HepG2 (cell line): Measurements from ENCODE around the gene HSF4. TPM values are rescaled to one million over a fixed set of nuclear protein-coding genes. Genes with fewer than 3 reads are reported as not detected.

Experiments
- ARID5B ChIP-seq: IDR thresholded peaks from 2 replicates; pipeline ENCODE4 v1.4.0; 2020; ENCODE audit warnings: mild to moderate bottlenecking, missing genetic modification reagents
- CREM ChIP-seq, 2 experiments: sonication (generic) in 1 of 2; formaldehyde crosslinking in 1 of 2; IDR thresholded peaks; 2 replicates each; pipeline versions ENCODE4 v1.4.0 to v1.6.1; 2016 to 2020; ENCODE audit warnings: antibody characterized with exemption in 1 of 2, mild to moderate bottlenecking in 1 of 2, missing genetic modification reagents in 1 of 2
- DNMT1 ChIP-seq: sonication (generic); formaldehyde crosslinking; IDR thresholded peaks from 2 replicates; pipeline ENCODE4 v1.5.1; 2020; ENCODE audit warnings: mild to moderate bottlenecking, missing genetic modification reagents
- EZH2 ChIP-seq: conservative IDR thresholded peaks from 2 replicates; pipeline ENCODE4 v1.6.1; 2012; ENCODE audit warnings: mild to moderate bottlenecking, low read depth, low read length, moderate library complexity
- GFI1 ChIP-seq: sonication (generic); formaldehyde crosslinking; IDR thresholded peaks from 2 replicates; pipeline ENCODE4 v1.5.0; 2020; ENCODE audit warnings: missing genetic modification reagents, mild to moderate bottlenecking, borderline replicate concordance
- MXD1 ChIP-seq: sonication (generic); formaldehyde crosslinking; IDR thresholded peaks from 2 replicates; pipeline ENCODE4 v1.4.0; 2020; ENCODE audit warnings: mild to moderate bottlenecking, missing genetic modification reagents
- PRPF4 ChIP-seq: fragments of 200-400 bp; formaldehyde crosslinking; IDR thresholded peaks from 2 replicates; pipeline ENCODE4 v1.6.1; 2016; ENCODE audit warnings: low read length, low read depth; ENCODE audit not compliant: poor library complexity, severe bottlenecking
- ZNF225 ChIP-seq: sonication (generic); formaldehyde crosslinking; IDR thresholded peaks from 2 replicates; pipeline ENCODE4 v1.4.0; 2020; ENCODE audit warnings: mild to moderate bottlenecking, missing genetic modification reagents
- ZNF3 ChIP-seq: IDR thresholded peaks from 2 replicates; pipeline ENCODE4 v1.7.0; 2017; ENCODE audit warnings: inconsistent platforms
- polyA plus RNA-seq, 8 experiments: library from polyadenylated mRNA; depleted of rRNA in 3 of 8; stranded (reverse) in 7 of 8; unstranded in 1 of 8; fragments of >200 nt; fragmentation: Illumina TruSeq in 4 of 8; extraction: Trizol in 4 of 8; gene quantifications; 2 replicates each; pipeline versions ENCODE4 v1.2.1 to v1.2.3, GENCODE V29; 2011 to 2016; ENCODE audit warnings: low read depth in 4 of 8, missing spikeins in 1 of 8, mixed read lengths in 1 of 8; ENCODE audit not compliant: insufficient read depth in 1 of 8
- total RNA-seq, 5 experiments: library from RNA; depleted of rRNA; stranded (reverse); fragments of >200 nt; fragmentation: Illumina TruSeq; extraction: Trizol; gene quantifications; 2 replicates each; pipeline ENCODE4 v1.2.3, GENCODE V29; 2016; ENCODE audit warnings: low read depth in 1 of 5
- TF ChIP-seq, protein P1 (sequence below): sonication (generic); formaldehyde crosslinking; IDR thresholded peaks from 2 replicates; pipeline ENCODE4 v1.5.0; 2020; ENCODE audit warnings: missing genetic modification reagents, mild to moderate bottlenecking, borderline replicate concordance
- TF ChIP-seq, protein P2 (sequence below): sonication (generic); formaldehyde crosslinking; IDR thresholded peaks from 2 replicates; pipeline ENCODE4 v1.5.0; 2020; ENCODE audit warnings: mild to moderate bottlenecking, missing genetic modification reagents

The HSF4 gene
- total and polyA plus RNA-seq, 2 of the 13 experiments (the other 11 are each of a cell fraction or from before 2014, with no cell fraction given) = 3.5 to 16.9 TPM

DNA sequence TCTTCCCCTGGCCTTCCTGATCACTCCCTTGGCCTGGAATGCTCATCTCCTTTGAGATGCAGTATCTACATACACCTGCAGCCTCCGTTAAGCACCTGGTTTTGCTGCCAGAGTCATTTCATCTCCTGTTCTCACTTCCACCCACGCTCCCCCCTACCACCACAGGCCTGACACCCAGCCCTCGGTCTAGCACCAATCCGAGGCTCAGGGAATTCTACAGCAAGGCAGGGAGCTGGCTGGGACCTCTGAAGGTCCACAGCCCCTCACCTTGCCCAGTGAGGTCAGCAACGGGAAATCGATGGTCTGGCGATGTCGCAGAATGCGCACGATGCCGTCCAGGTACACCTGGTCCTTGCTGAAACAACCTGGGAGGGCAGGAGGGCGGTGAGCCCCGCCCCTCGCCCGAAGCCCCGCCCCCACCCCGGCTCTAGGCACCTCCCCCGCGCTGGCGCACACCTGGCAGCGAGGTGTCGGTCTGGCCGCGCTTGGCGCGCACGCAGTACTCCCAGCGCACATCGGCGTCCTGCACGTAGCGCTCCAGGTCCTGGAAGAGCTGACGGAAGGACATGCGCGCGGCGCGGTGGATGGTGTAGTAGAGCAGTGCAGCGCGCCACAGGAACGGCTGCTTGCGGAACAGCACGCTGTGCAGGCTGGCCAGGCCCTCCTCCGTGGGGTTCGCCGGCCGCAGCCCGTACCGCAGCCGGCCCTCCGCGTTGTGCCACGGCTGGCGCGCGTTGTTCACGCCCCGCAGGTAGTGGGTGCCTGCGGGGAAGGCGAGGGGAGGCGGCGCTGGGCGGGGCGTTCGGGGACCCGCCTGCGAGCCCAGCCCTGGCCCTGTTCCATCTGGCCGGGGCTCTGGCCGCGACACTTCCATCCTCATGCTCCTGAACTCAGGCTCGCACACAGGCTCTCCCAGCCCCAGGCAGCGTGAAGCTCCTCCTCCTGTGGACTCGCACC is 13.5 kb downstream of the HSF4 start (continued):
- TF ChIP-seq ARID5B = 0 out of 2 replicates have a peak, but pooled peaks have one; percentile 8
- TF ChIP-seq, protein P1, sequence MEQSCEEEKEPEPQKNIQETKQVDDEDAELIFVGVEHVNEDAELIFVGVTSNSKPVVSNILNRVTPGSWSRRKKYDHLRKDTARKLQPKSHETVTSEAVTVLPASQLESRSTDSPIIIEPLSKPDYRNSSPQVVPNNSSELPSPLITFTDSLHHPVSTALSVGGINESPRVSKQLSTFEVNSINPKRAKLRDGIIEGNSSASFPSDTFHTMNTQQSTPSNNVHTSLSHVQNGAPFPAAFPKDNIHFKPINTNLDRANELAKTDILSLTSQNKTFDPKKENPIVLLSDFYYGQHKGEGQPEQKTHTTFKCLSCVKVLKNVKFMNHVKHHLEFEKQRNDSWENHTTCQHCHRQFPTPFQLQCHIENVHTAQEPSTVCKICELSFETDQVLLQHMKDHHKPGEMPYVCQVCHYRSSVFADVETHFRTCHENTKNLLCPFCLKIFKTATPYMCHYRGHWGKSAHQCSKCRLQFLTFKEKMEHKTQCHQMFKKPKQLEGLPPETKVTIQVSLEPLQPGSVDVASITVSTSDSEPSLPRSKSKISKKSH = peak; percentile 74
- TF ChIP-seq EZH2 = no peak
- TF ChIP-seq MXD1 (CRISPR knock-in tag) = peak; percentile 82
- TF ChIP-seq, protein P2, sequence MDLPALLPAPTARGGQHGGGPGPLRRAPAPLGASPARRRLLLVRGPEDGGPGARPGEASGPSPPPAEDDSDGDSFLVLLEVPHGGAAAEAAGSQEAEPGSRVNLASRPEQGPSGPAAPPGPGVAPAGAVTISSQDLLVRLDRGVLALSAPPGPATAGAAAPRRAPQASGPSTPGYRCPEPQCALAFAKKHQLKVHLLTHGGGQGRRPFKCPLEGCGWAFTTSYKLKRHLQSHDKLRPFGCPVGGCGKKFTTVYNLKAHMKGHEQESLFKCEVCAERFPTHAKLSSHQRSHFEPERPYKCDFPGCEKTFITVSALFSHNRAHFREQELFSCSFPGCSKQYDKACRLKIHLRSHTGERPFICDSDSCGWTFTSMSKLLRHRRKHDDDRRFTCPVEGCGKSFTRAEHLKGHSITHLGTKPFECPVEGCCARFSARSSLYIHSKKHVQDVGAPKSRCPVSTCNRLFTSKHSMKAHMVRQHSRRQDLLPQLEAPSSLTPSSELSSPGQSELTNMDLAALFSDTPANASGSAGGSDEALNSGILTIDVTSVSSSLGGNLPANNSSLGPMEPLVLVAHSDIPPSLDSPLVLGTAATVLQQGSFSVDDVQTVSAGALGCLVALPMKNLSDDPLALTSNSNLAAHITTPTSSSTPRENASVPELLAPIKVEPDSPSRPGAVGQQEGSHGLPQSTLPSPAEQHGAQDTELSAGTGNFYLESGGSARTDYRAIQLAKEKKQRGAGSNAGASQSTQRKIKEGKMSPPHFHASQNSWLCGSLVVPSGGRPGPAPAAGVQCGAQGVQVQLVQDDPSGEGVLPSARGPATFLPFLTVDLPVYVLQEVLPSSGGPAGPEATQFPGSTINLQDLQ = no peak
- TF ChIP-seq PRPF4 = no peak
- no peak for TF ChIP-seq ZNF225 (CRISPR knock-in tag)
- TF ChIP-seq DNMT1 (CRISPR knock-in tag) = peak; percentile 87; the same call in 1 of the 2 replicates
- TF ChIP-seq ZNF3 (CRISPR knock-in tag) = no peak
- no peak for TF ChIP-seq CREM (IDR thresholded peaks at IDR 0.05)
- no peak for TF ChIP-seq CREM (CRISPR knock-in tag; IDR thresholded peaks at IDR 0.05)
- TF ChIP-seq GFI1 (CRISPR knock-in tag) = no peak
